ENCODE measurements around the gene DDX17.

The DDX17 gene

GRCh38 chr22:38506118-38506962 lies at the start of gene DDX17:
TSS of gene DDX17 (minus strand) at chr22:38506311.
- DNase-seq = peak; percentile 96

DNA sequence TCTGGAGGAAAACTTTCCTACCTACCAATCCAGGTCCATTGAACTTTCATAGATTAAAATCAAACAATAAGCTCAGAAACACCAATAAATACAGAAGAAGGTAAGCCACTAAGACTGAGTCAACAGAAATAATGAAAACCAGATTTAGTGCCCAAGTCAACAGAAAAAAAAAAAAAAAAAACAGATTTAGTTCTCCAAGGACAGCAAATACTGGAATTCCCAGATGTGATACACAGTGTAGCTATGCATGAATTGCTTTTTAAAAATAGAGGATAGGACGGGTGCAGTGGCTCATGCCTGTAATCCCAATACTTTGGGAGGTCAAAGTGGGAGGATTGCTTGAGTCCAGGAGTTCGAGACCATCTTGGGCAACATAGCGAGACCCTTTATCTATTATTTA lies 48.2 kb upstream of the DDX17 start:
- DNase-seq = no peak

- DNase-seq = no peak
Measured at GRCh38 chr22:38549101-38549894, 43.2 kb upstream of the DDX17 start.

DNA sequence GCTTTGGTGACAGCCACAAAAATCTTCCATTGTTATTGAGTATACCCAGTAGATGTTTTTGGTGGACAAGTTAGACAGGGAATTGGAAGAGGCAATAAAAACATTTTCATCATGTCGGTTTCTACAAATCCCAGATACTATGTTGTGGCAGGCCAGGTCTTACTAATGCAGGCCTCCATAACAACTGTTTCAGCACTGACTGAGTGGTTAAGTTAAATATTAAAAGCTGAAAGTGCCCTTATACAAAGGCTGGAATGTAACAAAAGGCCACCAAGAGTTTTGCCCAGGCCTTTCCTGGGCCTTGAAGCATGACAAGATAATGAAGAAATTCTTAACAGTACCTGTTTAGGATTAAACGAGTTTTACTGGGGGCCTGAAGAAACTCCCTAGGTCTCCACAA lies 34.6 kb upstream of the DDX17 start:
- no peak for DNase-seq

DNA sequence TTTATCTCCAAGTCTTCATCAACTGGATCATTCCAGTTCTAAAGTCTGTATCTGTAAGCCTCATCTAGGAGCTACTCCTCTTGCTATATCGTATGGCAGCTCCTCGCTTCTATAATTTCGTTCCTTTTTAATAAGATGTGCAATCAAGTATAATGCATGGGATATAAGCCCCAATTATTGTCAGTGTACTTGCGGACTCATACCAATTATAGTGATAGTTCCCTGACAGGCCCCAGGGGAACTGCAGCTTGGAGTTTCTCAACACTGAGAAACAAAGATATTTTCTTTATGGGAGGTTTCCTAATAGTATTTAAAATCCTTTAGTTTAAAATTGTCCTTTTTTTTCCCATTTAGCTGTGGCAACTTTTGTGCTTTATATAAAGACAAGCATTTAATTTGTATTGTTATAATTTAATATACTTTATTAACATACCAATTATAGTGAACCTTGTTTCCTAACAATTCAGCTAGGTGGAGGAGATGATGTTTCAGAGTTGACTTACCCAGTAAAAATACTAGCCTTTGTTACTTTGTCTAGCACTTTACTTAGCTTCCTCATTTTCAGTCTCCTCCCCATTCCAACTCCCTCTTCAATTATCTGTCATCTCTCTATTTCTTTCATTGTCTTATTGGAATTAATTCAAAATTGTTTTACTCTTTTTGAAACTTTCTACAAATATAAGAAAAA lies 25.3 kb upstream of the DDX17 start:
- no peak for DNase-seq

DNA sequence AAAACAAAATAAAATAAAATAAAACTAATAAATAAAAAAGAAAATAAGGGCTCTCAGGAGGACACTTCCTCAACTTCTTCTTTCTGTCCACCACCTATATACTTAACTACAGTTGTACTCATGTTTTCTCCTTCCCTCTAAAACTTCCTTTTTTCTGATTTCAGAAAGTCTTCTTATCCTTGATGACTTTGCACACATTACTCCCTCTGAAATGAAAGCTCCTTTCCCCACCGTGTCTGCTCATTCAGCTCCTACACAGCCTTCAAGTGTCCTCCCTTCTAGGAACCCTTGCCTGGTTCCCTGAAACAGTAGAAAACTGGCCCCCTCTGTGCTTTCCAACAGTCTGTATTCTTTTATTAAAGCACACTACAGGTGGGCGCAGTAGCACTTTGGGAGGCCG lies 18.3 kb upstream of the DDX17 start:
- DNase-seq = no peak

DNA sequence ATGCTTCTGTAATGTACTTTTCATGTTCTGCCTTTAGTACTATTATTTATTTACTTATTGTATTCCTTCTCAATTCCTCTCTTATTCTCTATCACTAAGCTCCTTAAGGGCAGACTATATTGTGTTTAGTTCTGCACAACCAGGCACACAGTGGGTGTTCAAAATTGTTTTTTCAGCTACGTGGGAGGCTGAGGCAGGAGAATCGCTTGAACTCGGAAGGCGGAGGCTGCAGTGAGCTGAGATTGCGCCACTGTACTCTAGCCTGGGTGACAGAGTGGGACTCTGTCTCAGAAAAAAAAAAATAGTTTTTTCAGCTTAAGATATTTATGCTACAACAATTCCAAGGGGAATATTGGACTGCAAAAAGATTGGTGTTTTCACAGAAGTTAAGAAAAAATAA lies 17.4 kb upstream of the DDX17 start:
- no peak for DNase-seq

- no peak for DNase-seq
Measured at GRCh38 chr22:38523029-38523428, 16.9 kb upstream of the DDX17 start.

GRCh38 chr22:38519453-38520250 lies 13.5 kb upstream of the DDX17 start:
- DNase-seq = no peak

DNA sequence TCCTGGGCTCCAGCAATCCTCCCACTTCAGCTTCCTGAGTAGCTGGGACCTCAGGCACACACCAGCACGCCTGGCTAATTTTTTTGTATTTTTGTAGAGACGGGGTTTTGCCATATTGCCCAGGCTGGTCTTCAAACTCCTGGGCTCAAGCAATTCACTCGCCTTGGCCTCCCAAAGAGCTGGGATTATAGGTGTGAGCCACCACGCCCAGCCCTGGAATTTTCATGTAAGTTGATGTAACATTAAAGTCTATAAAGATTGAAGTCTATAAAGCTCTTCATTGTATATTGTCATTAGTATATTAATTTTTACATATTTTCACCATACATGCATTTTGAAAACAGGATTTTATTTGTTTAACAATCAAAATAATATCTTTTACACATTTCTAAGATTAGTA lies 12.5 kb upstream of the DDX17 start:
- no peak for DNase-seq

GRCh38 chr22:38513063-38513462 lies 7.0 kb upstream of the DDX17 start:
- peak; percentile 39 for DNase-seq

GRCh38 chr22:38510416-38510970 lies 4.4 kb upstream of the DDX17 start:
- DNase-seq = no peak

GRCh38 chr22:38505541-38506117 lies 482 bp downstream of the DDX17 start:
- peak; percentile 67 for DNase-seq

GRCh38 chr22:38504731-38505540 lies 1.2 kb downstream of the DDX17 start:
- DNase-seq = peak; percentile 73

GRCh38 chr22:38503021-38503420 lies 3.1 kb downstream of the DDX17 start:
- no peak for DNase-seq

DNA sequence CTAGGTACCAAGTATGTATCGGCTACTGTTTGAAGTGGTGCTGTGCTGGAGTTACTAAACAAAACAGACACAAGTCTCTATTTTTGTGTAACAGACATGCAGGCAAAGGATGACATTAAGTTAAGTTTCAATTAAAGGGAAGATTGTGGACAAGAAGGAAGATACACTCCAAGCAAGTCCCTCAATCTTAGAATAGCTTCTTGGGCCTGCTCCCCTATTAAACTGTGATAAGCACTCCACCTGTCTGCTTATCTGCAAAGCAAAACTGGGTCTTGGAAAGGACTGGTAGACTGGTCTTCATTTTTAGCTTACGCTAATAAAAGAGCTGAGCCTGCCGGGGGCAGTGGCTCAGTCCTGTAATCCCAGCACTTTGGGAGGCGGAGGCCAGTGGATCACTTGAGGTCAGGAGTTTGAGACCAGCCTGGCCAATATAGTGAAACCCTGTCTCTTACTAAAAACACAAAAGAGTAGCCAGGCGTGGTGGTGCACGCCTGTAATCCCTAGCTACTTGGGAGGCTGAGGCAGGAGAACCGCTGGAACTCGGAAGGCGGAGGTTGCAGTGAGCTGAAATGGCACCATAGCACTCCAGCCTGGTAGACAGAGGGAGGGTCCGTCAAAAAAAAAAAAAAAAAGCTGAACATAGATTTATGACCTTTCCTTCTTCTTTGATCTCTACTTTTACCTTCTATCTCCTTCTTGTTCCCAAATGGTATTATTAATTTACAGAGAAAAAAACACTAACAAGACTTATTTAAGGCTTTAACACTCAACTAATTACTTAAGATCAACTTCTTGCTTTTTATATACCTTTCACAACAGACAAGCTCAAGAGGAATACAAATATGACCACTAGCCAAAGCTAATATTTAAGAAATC lies 4.1 kb downstream of the DDX17 start:
- no peak for DNase-seq

- no peak for DNase-seq
Measured at GRCh38 chr22:38497869-38498268, 8.2 kb downstream of the DDX17 start.

DNA sequence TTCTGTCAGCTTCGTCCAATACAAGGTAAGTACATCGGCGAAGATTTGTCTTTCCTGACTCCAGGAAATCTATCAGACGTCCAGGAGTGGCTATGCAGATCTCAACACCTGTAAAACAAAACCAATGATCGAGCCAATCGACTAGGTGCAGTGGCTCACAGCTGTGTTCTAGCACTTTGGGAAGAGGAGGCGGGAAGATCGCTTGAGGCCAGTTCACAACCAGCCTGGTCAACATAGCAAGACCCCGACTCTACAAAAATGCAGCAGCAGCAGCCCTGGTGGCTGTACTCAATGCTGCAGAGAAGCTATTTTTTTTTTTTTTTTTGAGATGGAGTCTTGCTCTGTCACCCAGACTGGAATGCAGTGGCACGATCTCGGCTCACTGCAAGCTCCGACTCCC lies 11.2 kb downstream of the DDX17 start:
- DNase-seq = no peak

GRCh38 chr22:38494498-38494897 lies 11.6 kb downstream of the DDX17 start:
- DNase-seq = no peak

DNA sequence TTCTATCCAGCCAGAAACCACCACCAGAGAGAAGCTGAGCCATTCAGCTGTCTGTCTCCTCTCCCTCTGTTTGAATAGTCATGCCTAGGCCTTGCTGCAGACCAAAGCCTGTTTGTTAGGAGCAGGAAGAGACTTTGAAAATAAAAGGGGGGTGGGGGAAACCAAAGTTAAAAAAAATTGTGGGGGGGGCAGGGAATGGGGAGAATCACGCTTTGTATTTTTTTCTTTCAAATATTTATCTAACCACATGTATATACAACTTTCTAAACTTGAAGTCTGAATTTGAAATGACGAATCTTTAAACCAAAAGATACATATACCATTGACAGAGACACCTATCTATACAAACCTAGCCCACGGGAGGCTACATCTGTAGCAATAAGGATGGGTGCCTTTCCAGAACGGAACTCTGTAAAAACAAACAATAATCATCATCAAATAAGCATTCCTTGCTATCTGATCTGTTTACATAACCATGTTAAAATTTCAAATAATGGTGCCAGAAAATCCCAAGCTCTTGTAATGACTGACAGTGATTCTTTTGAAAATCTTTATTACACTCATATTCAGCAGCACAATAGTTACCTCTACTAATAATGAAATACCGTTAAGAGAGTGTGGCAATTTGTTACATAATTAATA lies 14.3 kb downstream of the DDX17 start:
- DNase-seq = no peak
